GM19372 (cell line): Measurements from ENCODE around the gene SYNE1.
"Not testable (repeated sequence)": the region's sequence is repeated elsewhere in the genome, so short reads cannot be mapped to it uniquely, and the experiment has no call there.

Experiments used
- ATAC-seq: cut with Tn5 transposase; IDR thresholded peaks from one replicate; pipeline ENCODE4 v1.9.1; 2021; ENCODE audit warnings: mild to moderate bottlenecking, low read depth, moderate library complexity; ENCODE audit not compliant: unreplicated experiment

Gene SYNE1

GRCh38 chr6:152572338-152573088, 64.6 kb downstream of the SYNE1 start:
- no peak for ATAC-seq

GRCh38 chr6:152571943-152572337, 65.2 kb downstream of the SYNE1 start:
- ATAC-seq = no peak

- no peak for ATAC-seq
Observed at GRCh38 chr6:152571089-152571488, 66.1 kb downstream of the SYNE1 start.

GRCh38 chr6:152566103-152566875, 70.9 kb downstream of the SYNE1 start:
- ATAC-seq = no peak

- ATAC-seq = no peak
Observed at GRCh38 chr6:152563177-152563576, 74.0 kb downstream of the SYNE1 start.

GRCh38 chr6:152558798-152559197, 78.4 kb downstream of the SYNE1 start:
- not testable (repeated sequence) for ATAC-seq

GRCh38 chr6:152557502-152557901, 79.7 kb downstream of the SYNE1 start:
- ATAC-seq = no peak

- no peak for ATAC-seq
Observed at GRCh38 chr6:152554851-152555250, 82.3 kb downstream of the SYNE1 start.

GRCh38 chr6:152552616-152553209, 84.4 kb downstream of the SYNE1 start:
- peak; percentile 94 for ATAC-seq

- no peak for ATAC-seq
Observed at GRCh38 chr6:152543519-152543918, 93.6 kb downstream of the SYNE1 start.

- ATAC-seq = no peak
Observed at GRCh38 chr6:152540381-152540780, 96.8 kb downstream of the SYNE1 start.

GRCh38 chr6:152534541-152534940, 102.6 kb downstream of the SYNE1 start:
- ATAC-seq = no peak

GRCh38 chr6:152532556-152533422, 104.4 kb downstream of the SYNE1 start:
- no peak for ATAC-seq

GRCh38 chr6:152531659-152532058, 105.5 kb downstream of the SYNE1 start:
- ATAC-seq = no peak

GRCh38 chr6:152529369-152529768, 107.8 kb downstream of the SYNE1 start:
- no peak for ATAC-seq

- ATAC-seq = not testable (repeated sequence)
Observed at GRCh38 chr6:152514120-152514519, 123.0 kb downstream of the SYNE1 start.

- no peak for ATAC-seq
Observed at GRCh38 chr6:152509916-152510315, 127.2 kb downstream of the SYNE1 start.

GRCh38 chr6:152508477-152508876, 128.7 kb downstream of the SYNE1 start:
- no peak for ATAC-seq

- ATAC-seq = no peak
Observed at GRCh38 chr6:152503546-152503945, 133.6 kb downstream of the SYNE1 start.

- no peak for ATAC-seq
Observed at GRCh38 chr6:152502421-152503188, 134.6 kb downstream of the SYNE1 start.
